Panc1 (cell line): Measurements from ENCODE around the gene ILK. TPM values are rescaled to one million over a fixed set of nuclear protein-coding genes. Genes with fewer than 3 reads are reported as not detected.

Experiments
- ATAC-seq: fragments of 200-7000 bp; cut with Tn5 transposase; 2 replicates; pipeline ENCODE4 v1.9.1; 2020; ENCODE audit warnings: mild to moderate bottlenecking, moderate library complexity
- BruUV-seq: library from RNA; stranded (reverse); fragments of 400-500 nt; replicated peaks from 2 replicates; lab custom pipeline; 2021; lab: Mats Ljungman, UMichigan
- CTCF ChIA-PET: fragments of 300-600 bp; sonication (Branson Sonifier 250); formaldehyde crosslinking; loops from one replicate; lab custom pipeline; 2022; ENCODE audit warnings: antibody characterized with exemption; lab: Charles Lee
- POLR2A ChIA-PET: fragments of 300-600 bp; sonication (Branson Sonifier 250); formaldehyde crosslinking; loops from one replicate; lab custom pipeline; 2022; ENCODE audit warnings: antibody characterized with exemption; lab: Charles Lee
- DNase-seq: peaks from one replicate; pipeline ENCODE4 v3.0.0-alpha.2; 2010; ENCODE audit warnings: low read depth, low spot score
- H3K27ac ChIP-seq: 2 replicates; pipeline ENCODE4 v1.5.1; 2011; ENCODE audit warnings: mild to moderate bottlenecking, low read length, inconsistent platforms
- H3K27me3 ChIP-seq: fragments of 200-500 bp; sonication (Bioruptor generic); 2 replicates; pipeline ENCODE4 v1.6.0; 2014; ENCODE audit warnings: low read length, inconsistent platforms; ENCODE audit not compliant: control insufficient read depth, insufficient read depth
- H3K36me3 ChIP-seq: fragments of 200-500 bp; sonication (Bioruptor generic); 2 replicates; pipeline ENCODE4 v1.5.1; 2014; ENCODE audit warnings: inconsistent platforms, mild to moderate bottlenecking, low read length, moderate library complexity; ENCODE audit not compliant: control insufficient read depth, insufficient read depth
- H3K4me1 ChIP-seq: 2 replicates; pipeline ENCODE4 v1.5.1; 2011; ENCODE audit warnings: inconsistent platforms, mild to moderate bottlenecking, low read length, moderate library complexity; ENCODE audit not compliant: control insufficient read depth, insufficient read depth
- H3K4me3 ChIP-seq, 2 experiments: 2 replicates each; pipeline ENCODE4 v1.5.1; 2011 to 2012; ENCODE audit warnings: low read depth in 2 of 2, low read length in 2 of 2, mild to moderate bottlenecking in 2 of 2, inconsistent platforms in 1 of 2, moderate library complexity in 1 of 2
- H3K9me3 ChIP-seq: fragments of 200-500 bp; sonication (Bioruptor generic); 2 replicates; pipeline ENCODE4 v1.5.1; 2014; ENCODE audit warnings: low read depth, mild to moderate bottlenecking, inconsistent platforms, low read length, moderate library complexity; ENCODE audit not compliant: control insufficient read depth, insufficient read depth
- POLR2AphosphoS5 ChIP-seq: IDR thresholded peaks from 2 replicates; pipeline ENCODE4 v1.6.1; 2012; ENCODE audit warnings: mild to moderate bottlenecking, low read depth, low read length, moderate library complexity
- SIN3A ChIP-seq: IDR thresholded peaks from 2 replicates; pipeline ENCODE4 v1.6.1; 2012; ENCODE audit warnings: low read depth, mild to moderate bottlenecking, low read length, moderate library complexity, borderline replicate concordance; ENCODE audit not compliant: insufficient read depth
- TCF7L2 ChIP-seq: IDR thresholded peaks from 2 replicates; pipeline ENCODE4 v1.6.1; 2011; ENCODE audit warnings: mild to moderate bottlenecking, low read depth, low read length, inconsistent platforms
- in situ Hi-C: cut with HindIII; loops from 2 replicates; pipeline ENCODE4 v1.10.0; 2016; ENCODE audit warnings: low sequenced_read_pairs, low pct_unique_long_range_greater_than_20kb
- intact Hi-C: fragments of 100-400 bp; cut with micrococcal nuclease; formaldehyde crosslinking; loops from one replicate; pipeline ENCODE4 v1.10.0; 2022; ENCODE audit not compliant: unreplicated experiment
- total RNA-seq: library from RNA; stranded (reverse); gene quantifications from one replicate; pipeline ENCODE4 v1.2.1, GENCODE V29; 2021; ENCODE audit not compliant: unreplicated experiment
- TF ChIP-seq, protein P1 (sequence below), 2 experiments: IDR thresholded peaks; 2 replicates each; pipeline ENCODE4 v1.6.1; 2011 to 2012; ENCODE audit warnings: low read depth in 2 of 2, control low read depth in 1 of 2, low read length in 1 of 2, mild to moderate bottlenecking in 1 of 2, moderate library complexity in 1 of 2; ENCODE audit not compliant: insufficient read depth in 1 of 2
- TF ChIP-seq, protein P2 (sequence below): fragments of 450-650 bp; IDR thresholded peaks from 2 replicates; pipeline ENCODE4 v1.5.1; 2017; ENCODE audit warnings: mild to moderate bottlenecking

ILK gene
- total RNA-seq, 1 experiment from 2014 or later = 204 TPM

DNA sequence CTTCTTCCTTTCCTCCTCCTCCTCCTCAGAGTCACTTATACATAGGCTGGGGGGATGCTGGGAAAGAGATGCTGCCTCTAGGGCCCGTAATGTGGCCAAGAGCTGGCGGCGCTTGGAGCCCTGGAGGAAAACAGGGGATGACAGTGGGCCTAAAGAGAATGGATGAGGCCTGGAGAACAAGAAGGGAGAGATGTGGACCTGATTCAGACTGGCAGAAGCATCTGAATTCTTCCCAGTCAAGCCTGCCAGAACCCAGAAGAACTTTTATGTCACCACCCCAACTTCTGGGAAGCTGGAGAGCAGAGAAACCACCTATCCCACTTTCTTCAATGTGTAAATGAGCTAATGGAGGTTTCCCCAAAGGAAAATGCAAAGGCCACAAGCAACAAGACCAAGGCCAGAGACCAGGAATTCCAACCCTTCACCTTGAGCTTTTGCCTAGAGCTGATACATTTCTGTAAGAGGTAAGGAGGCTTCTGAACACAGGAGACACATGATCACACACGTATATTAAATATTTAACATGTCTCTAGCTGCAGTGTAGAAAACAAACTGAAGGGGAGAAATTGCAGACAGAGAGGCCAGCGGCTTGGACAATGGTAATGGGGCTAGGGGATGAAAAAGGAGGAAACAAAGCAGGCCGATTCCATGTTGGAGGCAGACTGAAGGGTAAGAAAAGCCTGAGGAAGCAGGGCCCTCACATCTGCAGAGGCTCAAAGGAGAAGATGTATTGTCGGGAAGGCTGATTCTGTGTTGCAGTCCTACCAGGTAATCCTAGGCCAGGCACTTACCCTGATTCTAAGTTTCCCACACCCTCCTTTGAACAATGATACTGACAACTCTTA lies 1.3 kb upstream of the ILK start:
- ChIA-PET POLR2A (interaction anchor here (0.7 kb wide), 1 partner anchor 8 kb away, joined by 6 read pairs; no protein-coding TSS in a partner anchor), CTCF (interaction anchor here (0.7 to 1.0 kb wide), 2 partner anchors 71 to 80 kb away, joined by 8 to 12 read pairs; no protein-coding TSS in a partner anchor)
- ATAC-seq (no peak), DNase-seq (no peak)
- Histone ChIP-seq H3K4me1 (peaks cover 35% of the 10 kb centered on the region), H3K9me3 (no peaks in the 10 kb centered on the region), H3K27ac (peak overlapping the region; percentile 98), H3K36me3 (peaks cover 12% of the 10 kb centered on the region), H3K4me3 (peak overlapping the region; percentile 95 to 98), H3K27me3 (no peaks in the 10 kb centered on the region)
- intact Hi-C loops (loop anchor here (10.0 kb wide), 1 partner anchor 228 kb away; no protein-coding TSS in a partner anchor), in situ Hi-C loops (no loop called here)
- TSS peak; percentile 63 for BruUV-seq
- TF ChIP-seq POLR2AphosphoS5 = no peak
- TF ChIP-seq, protein P1, sequence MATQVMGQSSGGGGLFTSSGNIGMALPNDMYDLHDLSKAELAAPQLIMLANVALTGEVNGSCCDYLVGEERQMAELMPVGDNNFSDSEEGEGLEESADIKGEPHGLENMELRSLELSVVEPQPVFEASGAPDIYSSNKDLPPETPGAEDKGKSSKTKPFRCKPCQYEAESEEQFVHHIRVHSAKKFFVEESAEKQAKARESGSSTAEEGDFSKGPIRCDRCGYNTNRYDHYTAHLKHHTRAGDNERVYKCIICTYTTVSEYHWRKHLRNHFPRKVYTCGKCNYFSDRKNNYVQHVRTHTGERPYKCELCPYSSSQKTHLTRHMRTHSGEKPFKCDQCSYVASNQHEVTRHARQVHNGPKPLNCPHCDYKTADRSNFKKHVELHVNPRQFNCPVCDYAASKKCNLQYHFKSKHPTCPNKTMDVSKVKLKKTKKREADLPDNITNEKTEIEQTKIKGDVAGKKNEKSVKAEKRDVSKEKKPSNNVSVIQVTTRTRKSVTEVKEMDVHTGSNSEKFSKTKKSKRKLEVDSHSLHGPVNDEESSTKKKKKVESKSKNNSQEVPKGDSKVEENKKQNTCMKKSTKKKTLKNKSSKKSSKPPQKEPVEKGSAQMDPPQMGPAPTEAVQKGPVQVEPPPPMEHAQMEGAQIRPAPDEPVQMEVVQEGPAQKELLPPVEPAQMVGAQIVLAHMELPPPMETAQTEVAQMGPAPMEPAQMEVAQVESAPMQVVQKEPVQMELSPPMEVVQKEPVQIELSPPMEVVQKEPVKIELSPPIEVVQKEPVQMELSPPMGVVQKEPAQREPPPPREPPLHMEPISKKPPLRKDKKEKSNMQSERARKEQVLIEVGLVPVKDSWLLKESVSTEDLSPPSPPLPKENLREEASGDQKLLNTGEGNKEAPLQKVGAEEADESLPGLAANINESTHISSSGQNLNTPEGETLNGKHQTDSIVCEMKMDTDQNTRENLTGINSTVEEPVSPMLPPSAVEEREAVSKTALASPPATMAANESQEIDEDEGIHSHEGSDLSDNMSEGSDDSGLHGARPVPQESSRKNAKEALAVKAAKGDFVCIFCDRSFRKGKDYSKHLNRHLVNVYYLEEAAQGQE (IDR thresholded peaks at IDR 0.05; ENCODE audit: insufficient read depth in 1 of 2, low read depth in 2 of 2, low read length in 1 of 2) = no peak
- no peak for TF ChIP-seq TCF7L2

DNA sequence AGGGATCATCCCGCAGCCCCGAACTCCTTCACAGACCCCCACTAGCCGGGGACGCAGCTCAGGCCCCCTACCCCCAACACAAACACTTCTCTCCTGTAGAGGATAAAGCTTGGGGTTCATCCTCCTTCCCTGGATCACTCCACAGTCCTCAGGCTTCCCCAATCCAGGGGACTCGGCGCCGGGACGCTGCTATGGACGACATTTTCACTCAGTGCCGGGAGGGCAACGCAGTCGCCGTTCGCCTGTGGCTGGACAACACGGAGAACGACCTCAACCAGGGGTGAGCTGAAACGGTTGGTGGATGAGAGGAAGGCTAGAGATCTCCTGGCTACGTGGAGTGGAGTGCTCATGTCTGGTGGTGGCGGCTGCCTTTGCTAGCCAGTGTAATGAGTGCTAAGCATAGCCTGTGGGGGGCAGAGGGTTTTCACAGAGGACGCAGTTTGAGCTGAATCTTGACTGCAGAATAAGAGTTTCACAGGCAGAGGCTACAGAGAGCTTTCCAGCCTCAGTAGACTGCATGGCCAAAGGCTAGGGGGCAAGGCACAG lies 580 bp downstream of the ILK start:
- Histone ChIP-seq H3K4me1 (peaks cover 46% of the 10 kb centered on the region), H3K36me3 (peaks cover 17% of the 10 kb centered on the region), H3K4me3 (peak overlapping the region; percentile 95 to 98), H3K27me3 (no peaks in the 10 kb centered on the region), H3K9me3 (no peaks in the 10 kb centered on the region), H3K27ac (peak overlapping the region; percentile 98)
- TF ChIP-seq SIN3A = no peak
- TF ChIP-seq, protein P1 (IDR thresholded peaks at IDR 0.05; ENCODE audit: insufficient read depth in 1 of 2, low read depth in 2 of 2, low read length in 1 of 2) = no peak
- no peak for TF ChIP-seq TCF7L2
- TF ChIP-seq, protein P2, sequence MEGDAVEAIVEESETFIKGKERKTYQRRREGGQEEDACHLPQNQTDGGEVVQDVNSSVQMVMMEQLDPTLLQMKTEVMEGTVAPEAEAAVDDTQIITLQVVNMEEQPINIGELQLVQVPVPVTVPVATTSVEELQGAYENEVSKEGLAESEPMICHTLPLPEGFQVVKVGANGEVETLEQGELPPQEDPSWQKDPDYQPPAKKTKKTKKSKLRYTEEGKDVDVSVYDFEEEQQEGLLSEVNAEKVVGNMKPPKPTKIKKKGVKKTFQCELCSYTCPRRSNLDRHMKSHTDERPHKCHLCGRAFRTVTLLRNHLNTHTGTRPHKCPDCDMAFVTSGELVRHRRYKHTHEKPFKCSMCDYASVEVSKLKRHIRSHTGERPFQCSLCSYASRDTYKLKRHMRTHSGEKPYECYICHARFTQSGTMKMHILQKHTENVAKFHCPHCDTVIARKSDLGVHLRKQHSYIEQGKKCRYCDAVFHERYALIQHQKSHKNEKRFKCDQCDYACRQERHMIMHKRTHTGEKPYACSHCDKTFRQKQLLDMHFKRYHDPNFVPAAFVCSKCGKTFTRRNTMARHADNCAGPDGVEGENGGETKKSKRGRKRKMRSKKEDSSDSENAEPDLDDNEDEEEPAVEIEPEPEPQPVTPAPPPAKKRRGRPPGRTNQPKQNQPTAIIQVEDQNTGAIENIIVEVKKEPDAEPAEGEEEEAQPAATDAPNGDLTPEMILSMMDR = no peak; the same call in 1 of the 2 replicates
- no peak for TF ChIP-seq POLR2AphosphoS5
- intact Hi-C loops = loop anchor here (10.0 kb wide), 1 partner anchor 229 kb away; no protein-coding TSS in a partner anchor
- ChIA-PET CTCF (interaction anchor here (1.2 to 1.3 kb wide), 2 partner anchors 73 to 79 kb away, joined by 3 to 7 read pairs; partner anchors contain the start of gene MRPL17), POLR2A (interaction anchor here (0.6 to 0.8 kb wide), 2 partner anchors 16 to 74 kb away, joined by 3 to 8 read pairs; no protein-coding TSS in a partner anchor)
- peak; percentile 43 for ATAC-seq
- in situ Hi-C loops = no loop called here
- BruUV-seq = no TSS peak
- no peak for DNase-seq
